ENCODE measurements around the gene PRDM12.

Gene PRDM12

GRCh38 chr9:130720762-130721161 is 56.4 kb downstream of the PRDM12 start:
- no peak for DNase-seq (ENCODE audit: low read depth in 2 of 2)

GRCh38 chr9:130728721-130729120 is 64.3 kb downstream of the PRDM12 start:
- DNase-seq (ENCODE audit: low read depth in 2 of 2): no peak

- no peak for DNase-seq (ENCODE audit: low read depth in 2 of 2)
These were observed 64.8 kb downstream of the PRDM12 start for GRCh38 chr9:130729145-130729544.

GRCh38 chr9:130731355-130731754 is 67.0 kb downstream of the PRDM12 start:
- no peak for DNase-seq (ENCODE audit: low read depth in 2 of 2)

- no peak for DNase-seq (ENCODE audit: low read depth in 2 of 2)
These were observed 67.7 kb downstream of the PRDM12 start for GRCh38 chr9:130732136-130732535.
